WERI-Rb-1 (cell line): Measurements from ENCODE around the gene HSPBAP1.

Experiments
- DNase-seq: peaks from one replicate; pipeline ENCODE4 v3.0.0-alpha.2; 2020
- H3K27ac ChIP-seq: fragments of 250-450 bp; sonication (Bioruptor Pico); 2 replicates; pipeline ENCODE4 v1.5.1; 2020; ENCODE audit warnings: mild to moderate bottlenecking, moderate library complexity
- H3K27me3 ChIP-seq: fragments of 250-450 bp; sonication (Bioruptor Pico); 2 replicates; pipeline ENCODE4 v1.5.1; 2021; ENCODE audit warnings: mild to moderate bottlenecking, low read depth, moderate library complexity; ENCODE audit not compliant: insufficient read depth, severe bottlenecking
- H3K36me3 ChIP-seq: fragments of 250-450 bp; sonication (Bioruptor Pico); 2 replicates; pipeline ENCODE4 v1.5.1; 2020; ENCODE audit warnings: mild to moderate bottlenecking, moderate library complexity
- H3K4me3 ChIP-seq: 2 replicates; pipeline ENCODE4 v1.5.1; 2011; ENCODE audit warnings: low read depth, mild to moderate bottlenecking, control low read depth, low read length
- H3K9me3 ChIP-seq: fragments of 250-450 bp; sonication (Bioruptor Pico); 2 replicates; pipeline ENCODE4 v1.5.1; 2021; ENCODE audit warnings: mild to moderate bottlenecking, moderate library complexity; ENCODE audit not compliant: severe bottlenecking
- CTCF ChIP-seq: IDR thresholded peaks from 2 replicates; pipeline ENCODE4 v1.5.1; 2011; ENCODE audit warnings: low read depth, mild to moderate bottlenecking, control low read depth, inconsistent platforms, low read length

The HSPBAP1 gene

GRCh38 chr3:122766430-122766829, 27.2 kb downstream of the HSPBAP1 start:
- Histone ChIP-seq H3K27me3 (no peaks in the 10 kb centered on the region), H3K27ac (no peak overlapping the region), H3K36me3 (peaks cover 4% of the 10 kb centered on the region; the same call in 1 of the 2 replicates), H3K4me3 (no peak overlapping the region), H3K9me3 (no peaks in the 10 kb centered on the region)
- no peak for DNase-seq
- TF ChIP-seq CTCF, result no peak

GRCh38 chr3:122760453-122761271, 33.0 kb downstream of the HSPBAP1 start:
- Histone ChIP-seq H3K36me3 (no peaks in the 10 kb centered on the region; the same call in none of the 2 replicates), H3K4me3 (no peak overlapping the region), H3K27ac (no peak overlapping the region), H3K9me3 (no peaks in the 10 kb centered on the region), H3K27me3 (no peaks in the 10 kb centered on the region)
- no peak for TF ChIP-seq CTCF
- no peak for DNase-seq

DNA sequence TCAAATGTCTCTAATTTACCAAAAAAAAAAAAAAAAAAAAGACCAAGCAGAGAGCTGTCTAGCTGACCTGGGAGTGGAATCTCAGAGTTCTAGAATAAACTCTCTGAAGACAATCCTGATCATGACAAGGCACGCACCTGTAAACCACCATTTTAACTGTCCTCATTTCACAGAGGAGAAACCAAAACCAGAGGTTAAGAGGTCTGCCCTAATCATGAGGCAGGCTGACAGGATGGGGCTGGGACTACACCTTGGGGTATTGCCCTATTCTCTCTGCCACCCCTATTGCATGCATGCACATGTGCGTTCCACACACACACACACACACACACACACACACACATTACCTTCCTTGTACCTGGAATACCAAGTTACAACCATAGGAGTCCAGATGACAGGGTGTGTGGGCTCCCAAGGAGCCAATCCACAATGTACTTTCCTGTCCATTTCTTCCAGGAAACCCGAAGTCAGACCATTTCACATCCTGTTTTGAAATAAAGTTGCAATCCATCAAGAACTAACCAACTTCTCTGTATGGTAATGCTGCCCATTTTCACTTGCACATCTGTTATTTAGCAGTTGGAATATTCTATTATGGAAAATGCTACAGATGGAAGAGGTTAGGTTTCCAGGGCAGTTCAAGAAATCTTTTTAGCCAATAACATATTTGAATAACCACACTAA, 34.6 kb downstream of the HSPBAP1 start:
- no peak for DNase-seq
- Histone ChIP-seq H3K9me3 (no peaks in the 10 kb centered on the region), H3K27ac (no peak overlapping the region), H3K27me3 (no peaks in the 10 kb centered on the region), H3K4me3 (no peak overlapping the region), H3K36me3 (peaks cover 8% of the 10 kb centered on the region)
- no peak for TF ChIP-seq CTCF

- no peak for TF ChIP-seq CTCF
- H3K36me3 ChIP-seq, result peaks cover 9% of the 10 kb centered on the region
- H3K4me3 ChIP-seq, result no peak overlapping the region
- H3K27ac ChIP-seq, result no peak overlapping the region
- H3K9me3 ChIP-seq, result no peaks in the 10 kb centered on the region
- no peaks in the 10 kb centered on the region for H3K27me3 ChIP-seq
- no peak for DNase-seq
These were observed 38.1 kb downstream of the HSPBAP1 start for GRCh38 chr3:122755491-122755890.

DNA sequence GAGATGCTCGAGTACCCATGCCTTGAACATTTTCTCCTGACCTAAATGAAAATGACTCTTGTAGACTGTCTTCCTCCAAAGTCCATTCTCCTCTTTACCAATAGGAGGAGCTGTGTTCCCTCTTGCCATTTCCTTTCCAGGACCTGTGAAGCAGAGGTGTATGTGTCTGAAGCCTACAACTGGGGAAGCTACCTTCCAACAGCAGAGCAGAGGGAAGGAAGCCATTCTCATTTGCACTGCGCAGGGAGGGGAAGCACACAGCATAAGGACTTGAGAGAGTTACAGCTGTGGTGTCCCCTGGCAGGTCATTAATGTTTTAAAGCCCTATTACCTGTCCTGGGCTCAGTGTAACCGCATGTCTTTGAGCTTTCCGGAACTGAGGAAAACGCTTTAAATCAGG, 38.7 kb downstream of the HSPBAP1 start:
- peak; percentile 82 for TF ChIP-seq CTCF
- Histone ChIP-seq H3K36me3 (peaks cover 9% of the 10 kb centered on the region), H3K27me3 (no peaks in the 10 kb centered on the region), H3K9me3 (no peaks in the 10 kb centered on the region), H3K4me3 (no peak overlapping the region), H3K27ac (no peak overlapping the region)
- DNase-seq, result peak; percentile 31
